ENCODE measurements around the gene CRADD.

The CRADD gene

DNA sequence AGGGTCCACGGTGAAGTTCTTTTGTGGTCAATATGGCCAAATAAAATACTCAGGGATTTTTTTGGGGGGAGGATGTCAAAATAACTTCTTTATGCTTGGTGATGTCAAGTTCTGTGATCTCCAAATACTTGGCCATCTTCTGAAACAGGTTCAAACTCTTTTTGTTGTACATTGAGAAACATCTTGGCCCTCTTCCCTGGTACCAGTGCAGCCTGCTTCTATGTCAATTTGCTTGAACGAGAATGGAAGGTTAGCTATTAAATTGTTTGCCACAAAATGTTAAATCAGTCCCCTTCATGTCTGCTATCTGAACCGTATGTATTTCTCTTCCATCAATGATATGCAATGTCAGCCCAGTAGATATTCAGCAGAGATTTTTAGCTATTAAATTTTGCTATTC lies 6.1 kb upstream of the CRADD start:
- TF ChIP-seq, protein P1, sequence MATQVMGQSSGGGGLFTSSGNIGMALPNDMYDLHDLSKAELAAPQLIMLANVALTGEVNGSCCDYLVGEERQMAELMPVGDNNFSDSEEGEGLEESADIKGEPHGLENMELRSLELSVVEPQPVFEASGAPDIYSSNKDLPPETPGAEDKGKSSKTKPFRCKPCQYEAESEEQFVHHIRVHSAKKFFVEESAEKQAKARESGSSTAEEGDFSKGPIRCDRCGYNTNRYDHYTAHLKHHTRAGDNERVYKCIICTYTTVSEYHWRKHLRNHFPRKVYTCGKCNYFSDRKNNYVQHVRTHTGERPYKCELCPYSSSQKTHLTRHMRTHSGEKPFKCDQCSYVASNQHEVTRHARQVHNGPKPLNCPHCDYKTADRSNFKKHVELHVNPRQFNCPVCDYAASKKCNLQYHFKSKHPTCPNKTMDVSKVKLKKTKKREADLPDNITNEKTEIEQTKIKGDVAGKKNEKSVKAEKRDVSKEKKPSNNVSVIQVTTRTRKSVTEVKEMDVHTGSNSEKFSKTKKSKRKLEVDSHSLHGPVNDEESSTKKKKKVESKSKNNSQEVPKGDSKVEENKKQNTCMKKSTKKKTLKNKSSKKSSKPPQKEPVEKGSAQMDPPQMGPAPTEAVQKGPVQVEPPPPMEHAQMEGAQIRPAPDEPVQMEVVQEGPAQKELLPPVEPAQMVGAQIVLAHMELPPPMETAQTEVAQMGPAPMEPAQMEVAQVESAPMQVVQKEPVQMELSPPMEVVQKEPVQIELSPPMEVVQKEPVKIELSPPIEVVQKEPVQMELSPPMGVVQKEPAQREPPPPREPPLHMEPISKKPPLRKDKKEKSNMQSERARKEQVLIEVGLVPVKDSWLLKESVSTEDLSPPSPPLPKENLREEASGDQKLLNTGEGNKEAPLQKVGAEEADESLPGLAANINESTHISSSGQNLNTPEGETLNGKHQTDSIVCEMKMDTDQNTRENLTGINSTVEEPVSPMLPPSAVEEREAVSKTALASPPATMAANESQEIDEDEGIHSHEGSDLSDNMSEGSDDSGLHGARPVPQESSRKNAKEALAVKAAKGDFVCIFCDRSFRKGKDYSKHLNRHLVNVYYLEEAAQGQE (IDR thresholded peaks at IDR 0.05; ENCODE audit: low read depth) = no peak
- TF ChIP-seq TAF1 (IDR thresholded peaks at IDR 0.05; ENCODE audit: low read depth) = no peak
- TF ChIP-seq NFIC (IDR thresholded peaks at IDR 0.05) = no peak
- TF ChIP-seq, protein P2, sequence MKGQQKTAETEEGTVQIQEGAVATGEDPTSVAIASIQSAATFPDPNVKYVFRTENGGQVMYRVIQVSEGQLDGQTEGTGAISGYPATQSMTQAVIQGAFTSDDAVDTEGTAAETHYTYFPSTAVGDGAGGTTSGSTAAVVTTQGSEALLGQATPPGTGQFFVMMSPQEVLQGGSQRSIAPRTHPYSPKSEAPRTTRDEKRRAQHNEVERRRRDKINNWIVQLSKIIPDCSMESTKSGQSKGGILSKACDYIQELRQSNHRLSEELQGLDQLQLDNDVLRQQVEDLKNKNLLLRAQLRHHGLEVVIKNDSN (IDR thresholded peaks at IDR 0.05) = no peak
- no peak for TF ChIP-seq CREB1 (IDR thresholded peaks at IDR 0.05; ENCODE audit: low read depth)
- no peak for TF ChIP-seq EP300 (IDR thresholded peaks at IDR 0.05; ENCODE audit: borderline replicate concordance)
- TF ChIP-seq TCF12 (IDR thresholded peaks at IDR 0.05; ENCODE audit: low read depth) = no peak
- no peak for TF ChIP-seq EGR1 (IDR thresholded peaks at IDR 0.05)
- no peak for TF ChIP-seq RAD21 (IDR thresholded peaks at IDR 0.05; ENCODE audit: low read depth)
- no peak for TF ChIP-seq TEAD4 (IDR thresholded peaks at IDR 0.05)
- TF ChIP-seq FOXM1 (IDR thresholded peaks at IDR 0.05; ENCODE audit: borderline replicate concordance, low read depth) = no peak

DNA sequence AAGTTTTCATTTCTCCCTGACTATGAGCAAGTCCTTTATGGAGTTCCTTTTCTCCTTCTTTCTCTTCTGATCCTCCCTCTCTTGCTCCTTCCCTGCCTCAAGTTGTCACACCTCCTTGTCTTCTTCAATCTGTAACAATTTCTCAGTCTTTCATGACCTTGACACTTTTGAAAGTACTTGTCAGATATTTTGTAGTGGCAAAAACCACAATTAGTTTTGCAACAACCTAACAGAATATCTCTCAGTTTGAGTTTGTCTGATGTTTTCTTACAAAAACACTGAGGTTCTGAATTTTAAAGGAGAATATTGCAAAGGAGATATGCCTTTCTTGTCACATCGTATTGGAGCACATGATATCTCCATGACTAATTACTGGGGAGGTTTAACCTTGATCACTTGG lies 4.1 kb upstream of the CRADD start:
- TF ChIP-seq CEBPB (IDR thresholded peaks at IDR 0.05) (no peak), FOXM1 (IDR thresholded peaks at IDR 0.05; ENCODE audit: borderline replicate concordance, low read depth) (no peak), CREB1 (IDR thresholded peaks at IDR 0.05; ENCODE audit: low read depth) (no peak), EGR1 (IDR thresholded peaks at IDR 0.05) (no peak), YY1 (IDR thresholded peaks at IDR 0.05; ENCODE audit: low read depth) (no peak), NFIC (IDR thresholded peaks at IDR 0.05) (no peak), TEAD4 (IDR thresholded peaks at IDR 0.05) (no peak), RAD21 (IDR thresholded peaks at IDR 0.05; ENCODE audit: low read depth) (no peak), TCF12 (IDR thresholded peaks at IDR 0.05; ENCODE audit: low read depth) (no peak), TAF1 (IDR thresholded peaks at IDR 0.05; ENCODE audit: low read depth) (no peak), EP300 (IDR thresholded peaks at IDR 0.05; ENCODE audit: borderline replicate concordance) (no peak), ZBTB7A (IDR thresholded peaks at IDR 0.05; ENCODE audit: low read depth) (no peak)
- TF ChIP-seq, protein P1 (IDR thresholded peaks at IDR 0.05; ENCODE audit: low read depth) = no peak
- TF ChIP-seq, protein P3, sequence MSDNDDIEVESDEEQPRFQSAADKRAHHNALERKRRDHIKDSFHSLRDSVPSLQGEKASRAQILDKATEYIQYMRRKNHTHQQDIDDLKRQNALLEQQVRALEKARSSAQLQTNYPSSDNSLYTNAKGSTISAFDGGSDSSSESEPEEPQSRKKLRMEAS (IDR thresholded peaks at IDR 0.05) = no peak

DNA sequence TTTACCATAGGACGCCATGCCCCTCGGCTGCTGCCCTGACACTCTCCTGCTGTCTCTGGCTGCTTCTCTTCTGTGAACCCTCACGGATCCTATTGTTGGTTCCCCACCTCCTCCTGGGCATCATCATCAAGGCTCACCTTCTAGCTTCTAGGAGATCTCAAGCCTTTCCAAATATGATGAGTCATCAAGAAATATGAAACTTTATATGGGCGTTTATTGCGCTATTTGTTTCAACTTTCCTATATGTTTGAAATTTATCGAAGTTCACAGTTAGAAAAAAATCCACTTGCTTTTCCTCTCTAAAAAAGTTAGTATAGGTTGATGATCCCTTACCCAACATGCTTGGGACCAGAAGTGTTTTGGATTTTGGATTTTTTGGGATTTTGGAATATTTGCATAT lies 2.8 kb upstream of the CRADD start:
- TF ChIP-seq ZBTB7A (IDR thresholded peaks at IDR 0.05; ENCODE audit: low read depth) (no peak), CEBPB (IDR thresholded peaks at IDR 0.05) (no peak), EP300 (IDR thresholded peaks at IDR 0.05; ENCODE audit: borderline replicate concordance) (no peak), TEAD4 (IDR thresholded peaks at IDR 0.05) (no peak)
- TF ChIP-seq, protein P3 (IDR thresholded peaks at IDR 0.05) = no peak
- TF ChIP-seq, protein P2 (IDR thresholded peaks at IDR 0.05) = no peak

DNA sequence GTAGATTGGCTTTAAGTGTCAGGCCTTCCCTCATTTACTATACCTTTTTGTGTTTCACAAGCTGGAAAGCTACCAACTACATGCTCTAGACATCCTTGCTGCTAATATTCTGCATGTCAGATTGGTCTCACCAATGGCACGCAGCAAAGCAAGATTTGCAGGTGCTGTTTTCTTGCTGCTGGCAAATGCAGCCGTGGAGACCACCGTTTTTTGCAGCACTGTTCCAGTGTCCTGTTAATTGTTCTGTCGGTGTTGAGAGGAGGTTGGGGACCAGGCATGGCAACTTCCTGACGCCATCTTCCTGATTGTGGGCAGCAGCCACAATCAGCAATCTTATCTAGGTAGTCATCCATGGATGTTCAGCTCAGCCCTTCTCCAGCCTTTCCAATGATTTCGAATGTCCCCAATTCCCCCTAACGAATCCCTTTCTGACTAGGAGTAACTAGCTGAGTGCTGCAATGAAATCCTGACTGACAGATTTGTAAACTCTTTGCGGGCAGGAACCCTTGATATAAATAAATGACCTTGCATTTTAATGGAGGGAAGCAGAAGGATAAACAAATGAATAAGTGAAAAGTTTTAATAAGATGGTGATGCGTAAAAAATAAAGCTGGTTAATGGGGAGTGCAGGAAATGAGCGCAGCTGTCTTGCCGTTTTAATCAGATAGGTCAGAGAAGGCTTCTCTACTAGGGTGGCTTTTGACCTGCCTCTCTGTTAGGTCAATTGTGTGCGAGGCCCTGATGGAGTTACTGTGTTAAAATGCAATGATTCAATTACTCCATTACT lies 574 bp upstream of the CRADD start:
- TF ChIP-seq, protein P1 (IDR thresholded peaks at IDR 0.05; ENCODE audit: low read depth) = no peak
- TF ChIP-seq EGR1 (IDR thresholded peaks at IDR 0.05) (no peak), TEAD4 (IDR thresholded peaks at IDR 0.05) (no peak), TAF1 (IDR thresholded peaks at IDR 0.05; ENCODE audit: low read depth) (no peak), RAD21 (IDR thresholded peaks at IDR 0.05; ENCODE audit: low read depth) (no peak)
- TF ChIP-seq, protein P3 (IDR thresholded peaks at IDR 0.05) = no peak
- TF ChIP-seq, protein P2 (IDR thresholded peaks at IDR 0.05) = no peak
